GM19438 (cell line): ENCODE results near the gene POMGNT1.
"Not testable (repeated sequence)": the region's sequence is repeated elsewhere in the genome, so short reads cannot be mapped to it uniquely, and the experiment has no call there.

ENCODE experiments used
- ATAC-seq: cut with Tn5 transposase; IDR thresholded peaks from one replicate; pipeline ENCODE4 v1.9.1; 2021; ENCODE audit warnings: low read depth; ENCODE audit not compliant: unreplicated experiment

POMGNT1 gene

DNA sequence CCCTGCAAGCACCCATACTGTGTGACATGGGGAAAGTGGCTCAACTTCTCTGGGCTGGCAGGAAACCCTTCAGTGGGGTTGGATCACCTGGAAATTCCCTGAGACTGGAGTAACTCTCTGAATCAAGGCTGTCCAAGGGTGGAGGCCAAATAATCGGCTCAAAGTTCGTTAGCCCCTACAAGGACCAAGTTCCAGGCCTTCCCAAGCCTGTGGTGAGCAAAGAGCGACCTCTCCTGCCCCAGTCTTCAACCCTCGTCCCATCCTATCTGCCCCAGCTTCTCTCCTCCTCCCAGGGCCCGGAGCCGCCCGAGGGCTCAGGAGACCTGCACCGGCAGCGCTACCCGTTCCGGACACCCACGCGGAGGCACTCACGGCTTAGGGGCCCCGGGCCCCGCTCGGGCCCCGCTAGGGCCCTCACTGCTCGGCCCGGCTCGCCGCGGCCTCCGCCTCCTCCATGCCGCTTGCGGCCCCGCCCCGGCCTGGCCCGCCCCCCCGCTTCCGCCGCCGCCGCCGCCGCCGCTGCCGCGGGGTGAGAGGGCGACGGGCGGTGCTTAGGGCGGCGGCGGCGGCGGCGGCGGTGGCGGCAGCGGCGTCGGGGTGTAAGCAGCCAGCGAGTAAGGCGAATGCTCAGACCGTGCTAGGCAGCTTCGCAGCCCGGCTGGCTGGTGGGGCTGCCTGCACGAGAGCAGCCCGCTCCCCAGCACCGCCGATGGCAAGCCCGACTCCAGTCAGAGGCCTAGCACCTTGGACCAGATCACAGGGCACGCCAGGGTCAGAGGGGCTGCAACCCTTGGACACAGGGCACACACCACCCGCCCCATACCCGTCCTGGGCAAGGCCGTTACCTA, at the start of gene POMGNT1:
Gene POMGNT1 (minus strand): TSS at position 471 of the 848 bp plus-strand sequence. CDS start 613 bp downstream, outside the sequence.
- ATAC-seq = peak; percentile 81

DNA sequence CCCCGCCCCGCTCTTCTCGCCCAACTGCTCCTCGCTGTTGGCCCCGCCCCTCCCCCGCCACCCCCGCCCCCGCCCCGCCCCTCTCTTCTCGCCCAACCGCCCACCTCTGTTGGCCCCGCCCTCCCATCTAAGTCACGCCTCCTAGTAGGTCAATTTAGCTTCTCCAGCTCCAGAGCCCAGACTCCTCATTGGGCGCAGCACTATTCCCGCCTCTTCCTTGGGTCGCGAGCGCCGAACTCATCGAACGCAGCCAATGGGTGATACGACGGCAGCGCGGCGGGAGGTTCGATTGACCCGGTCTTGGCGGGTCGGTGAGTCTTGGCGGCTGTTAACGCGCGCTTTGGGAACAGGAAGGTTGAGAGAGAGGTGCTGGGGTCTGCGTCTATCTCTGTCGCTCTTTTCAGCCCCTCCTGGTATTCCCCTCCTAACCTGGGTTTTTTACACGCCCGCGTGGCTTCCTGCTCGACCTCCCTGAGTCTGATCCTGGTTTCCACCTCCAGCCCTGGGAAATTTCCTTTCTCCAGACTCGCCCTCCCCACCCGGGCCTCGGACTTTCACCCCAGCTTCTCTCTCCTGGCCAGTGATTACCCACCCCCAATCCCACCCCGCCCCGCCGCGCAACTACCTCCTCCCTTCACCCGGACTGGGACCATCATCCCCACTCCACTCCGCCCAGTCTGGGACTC, 49.3 kb upstream of the POMGNT1 start, which contains the start of gene RAD54L:
Gene RAD54L (plus strand): TSS at position 328 of the 686 bp plus-strand sequence. CDS start 643 bp downstream, outside the sequence.
- ATAC-seq = peak; percentile 89

DNA sequence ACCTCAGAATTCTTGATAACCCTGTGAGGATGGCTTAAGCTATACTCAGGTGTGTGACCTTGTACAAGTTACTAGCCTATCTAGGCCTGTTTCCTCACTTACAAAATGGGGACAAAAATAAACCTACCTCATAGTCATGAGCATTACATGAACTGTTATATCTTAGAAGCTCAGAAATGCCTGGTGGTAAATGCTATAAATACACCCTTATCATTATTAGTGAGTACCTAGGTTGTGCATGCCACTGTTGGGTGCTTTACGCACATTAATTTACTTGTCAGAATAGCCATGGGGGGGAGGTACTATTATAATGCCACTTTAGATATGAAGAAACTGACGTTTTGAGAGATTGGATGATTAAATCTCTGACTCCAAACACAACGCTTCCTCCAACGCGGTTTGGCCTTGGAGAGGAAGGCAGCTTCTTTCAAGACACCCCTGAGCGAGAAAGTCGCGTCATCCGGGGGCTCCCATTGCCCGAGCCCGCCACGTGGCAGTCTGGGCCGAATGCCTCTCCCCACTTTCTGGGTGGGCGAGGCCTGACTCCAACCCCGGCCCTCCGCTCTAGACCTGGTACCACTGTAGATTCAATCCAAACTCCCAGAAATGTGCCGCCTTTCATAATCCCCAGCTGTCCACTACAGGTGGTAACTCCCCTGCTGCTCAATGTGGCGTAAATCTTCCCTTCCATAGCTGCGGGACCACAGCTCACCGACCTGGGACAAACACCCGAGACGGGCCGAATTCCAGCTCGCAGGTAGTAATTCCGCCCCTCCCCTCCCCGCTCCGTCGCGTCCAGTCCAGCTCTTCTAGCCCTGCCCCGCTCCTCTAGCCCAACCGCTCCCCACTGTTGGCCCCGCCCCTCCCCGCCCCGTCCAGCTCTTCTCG, 48.6 kb upstream of the POMGNT1 start:
- ATAC-seq = peak; percentile 51

DNA sequence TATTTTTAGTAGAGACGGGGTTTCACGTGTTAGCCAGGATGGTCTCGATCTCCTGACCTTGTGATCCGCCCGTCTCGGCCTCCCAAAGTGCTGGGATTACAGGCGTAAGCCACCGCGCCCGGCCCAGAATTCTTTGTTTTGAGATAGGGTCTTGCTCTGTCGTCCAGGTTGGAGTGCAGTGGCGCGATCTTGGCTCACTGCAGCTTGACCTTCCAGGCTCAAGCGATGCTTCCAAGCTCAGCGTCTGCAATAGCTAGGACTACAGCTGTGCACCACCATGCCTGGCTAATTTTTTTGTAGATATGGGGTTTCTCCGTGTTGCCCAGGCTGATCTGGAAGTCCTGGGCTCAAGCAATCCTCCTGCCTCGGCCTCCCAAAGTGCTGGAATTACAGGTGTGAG, 47.9 kb upstream of the POMGNT1 start:
- not testable (repeated sequence) for ATAC-seq

DNA sequence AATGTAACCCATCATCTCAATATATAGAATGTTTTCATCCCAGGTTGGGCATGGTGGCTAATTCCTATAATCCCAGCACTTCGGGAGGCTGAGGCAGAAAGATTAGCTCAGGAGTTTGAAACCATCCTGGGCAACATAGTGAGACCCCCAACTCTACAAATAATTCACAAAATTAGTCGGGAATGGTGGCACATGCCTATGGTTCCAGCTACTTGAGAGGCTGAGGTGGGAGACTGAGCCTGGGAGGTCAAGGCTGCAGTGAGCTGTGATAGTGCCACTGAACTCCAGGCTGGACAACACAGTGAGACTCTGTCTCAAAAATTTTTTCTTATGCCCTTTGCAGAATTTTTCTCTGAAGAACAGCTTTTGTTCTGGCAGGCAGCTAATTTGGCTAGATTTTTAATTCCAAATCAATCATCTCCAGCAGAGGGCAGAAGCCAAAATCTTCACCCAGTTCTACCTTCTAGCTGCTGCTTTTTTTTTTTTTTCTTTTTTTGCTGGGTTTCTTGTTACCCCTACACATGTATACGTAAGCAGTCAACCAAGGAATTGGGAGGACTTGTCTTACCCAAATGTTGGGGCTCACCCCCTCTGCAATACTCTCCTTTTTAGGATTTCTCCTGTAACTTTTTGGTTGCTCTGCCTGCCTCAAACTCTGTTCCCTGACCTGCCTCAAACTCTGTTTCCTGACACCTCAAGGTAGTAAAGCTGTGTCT, 46.6 kb upstream of the POMGNT1 start:
- ATAC-seq = no peak

DNA sequence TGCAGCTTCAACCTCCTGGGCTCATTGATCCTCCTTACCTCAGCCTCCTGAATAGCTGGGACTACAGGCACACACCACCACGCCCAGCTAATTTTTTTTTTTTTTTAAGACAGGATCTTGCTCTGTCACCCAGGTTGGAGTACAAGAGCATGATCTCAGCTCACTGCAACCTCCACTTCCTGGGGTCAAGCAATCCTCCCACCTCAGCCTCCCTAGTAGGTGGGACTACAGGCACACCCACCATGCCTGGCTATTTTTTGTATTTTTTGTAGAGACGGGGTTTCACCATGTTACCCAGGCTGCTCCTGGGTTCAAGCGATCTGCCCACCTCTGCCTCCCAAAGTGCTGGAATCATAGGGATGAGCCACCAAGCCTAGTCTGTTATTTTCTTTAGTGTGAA, 45.6 kb upstream of the POMGNT1 start:
- ATAC-seq = not testable (repeated sequence)

DNA sequence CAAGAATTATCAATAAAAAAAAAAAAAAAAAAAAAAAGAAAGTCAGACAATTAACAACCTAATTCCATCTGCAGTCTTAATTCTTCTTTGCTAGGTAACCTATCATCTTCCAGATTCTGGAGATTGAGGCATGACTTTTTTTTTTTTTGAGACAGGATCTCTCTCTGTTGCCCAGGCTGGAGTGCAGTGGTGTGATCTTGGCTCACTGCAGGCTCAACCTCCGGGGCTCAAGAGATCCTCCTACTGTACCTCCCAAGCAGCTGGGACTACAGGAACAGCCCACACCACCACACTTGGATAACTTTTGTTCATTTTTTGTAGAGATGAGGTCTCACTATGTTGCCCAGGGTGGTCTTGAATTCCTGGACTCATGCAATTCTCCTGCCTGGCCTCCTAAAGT, 44.7 kb upstream of the POMGNT1 start:
- ATAC-seq = no peak

DNA sequence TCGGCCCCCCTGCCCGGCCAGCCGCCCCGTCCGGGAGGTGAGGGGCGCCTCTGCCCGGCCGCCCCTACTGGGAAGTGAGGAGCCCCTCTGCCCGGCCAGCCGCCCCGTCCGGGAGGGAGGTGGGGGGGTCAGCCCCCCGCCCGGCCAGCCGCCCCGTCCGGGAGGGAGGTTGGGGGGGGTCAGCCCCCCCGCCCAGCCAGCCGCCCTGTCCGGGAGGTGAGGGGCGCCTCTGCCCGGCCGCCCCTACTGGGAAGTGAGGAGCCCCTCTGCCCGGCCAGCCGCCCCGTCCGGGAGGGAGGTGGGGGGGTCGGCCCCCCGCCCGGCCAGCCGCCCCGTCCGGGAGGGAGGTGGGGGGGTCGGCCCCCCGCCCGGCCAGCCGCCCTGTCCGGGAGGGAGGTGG, 43.5 kb upstream of the POMGNT1 start:
- not testable (repeated sequence) for ATAC-seq

DNA sequence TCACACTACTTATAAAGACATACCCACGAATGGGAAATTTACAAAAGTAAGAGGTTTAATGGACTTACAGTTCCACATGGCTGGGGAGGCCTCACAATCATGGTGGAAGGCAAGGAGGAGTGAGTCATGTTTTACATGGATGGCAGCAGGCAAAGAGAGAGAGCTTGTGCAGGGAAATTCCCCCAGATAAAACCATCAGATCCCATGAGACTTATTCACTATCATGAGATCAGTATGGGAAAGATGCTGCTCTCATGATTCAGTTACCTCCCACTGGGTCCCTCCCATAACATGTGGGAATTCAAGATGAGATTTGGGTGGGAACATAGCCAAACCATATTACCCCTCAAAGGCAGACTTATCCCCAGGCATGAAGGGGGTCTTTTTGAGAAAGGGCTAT, 40.6 kb upstream of the POMGNT1 start:
- not testable (repeated sequence) for ATAC-seq

DNA sequence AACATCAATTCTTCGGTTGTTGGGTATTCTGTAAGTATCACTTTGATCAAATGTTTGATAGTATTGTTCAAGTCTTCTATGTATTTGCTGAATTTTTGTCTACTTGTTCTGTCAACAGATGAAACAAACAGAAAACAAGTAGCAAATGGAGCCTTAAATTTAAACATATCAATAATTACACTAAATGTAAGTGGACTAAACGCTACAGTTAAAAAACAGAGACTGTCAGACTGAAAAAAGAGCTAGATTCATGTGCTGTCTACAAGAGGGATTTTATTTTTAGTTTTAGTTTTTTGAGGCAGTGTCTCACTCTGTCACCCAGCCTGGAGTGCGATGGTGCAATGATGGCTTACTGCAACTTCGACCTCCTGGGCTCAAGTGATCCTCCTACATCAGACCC, 38.6 kb upstream of the POMGNT1 start:
- ATAC-seq = no peak

DNA sequence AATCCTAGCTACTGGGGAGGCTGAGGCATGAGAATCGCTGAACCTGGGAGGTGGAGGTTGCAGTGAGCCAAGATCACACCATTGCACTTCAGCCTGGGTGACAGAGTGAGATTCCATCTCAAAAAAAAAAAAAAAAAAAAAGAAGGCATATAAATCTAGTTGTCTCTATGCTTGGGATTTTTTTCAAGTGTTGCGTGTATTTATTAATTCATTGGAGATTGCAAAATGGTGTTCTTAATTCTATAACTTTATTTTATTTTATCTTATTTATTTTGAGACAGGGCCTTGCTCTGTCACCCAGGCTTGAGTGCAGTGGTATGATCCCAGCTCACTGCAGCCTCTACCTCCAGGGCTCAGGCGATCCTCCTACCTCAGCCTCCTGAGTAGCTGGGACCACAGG, 33.0 kb upstream of the POMGNT1 start:
- ATAC-seq = not testable (repeated sequence)

DNA sequence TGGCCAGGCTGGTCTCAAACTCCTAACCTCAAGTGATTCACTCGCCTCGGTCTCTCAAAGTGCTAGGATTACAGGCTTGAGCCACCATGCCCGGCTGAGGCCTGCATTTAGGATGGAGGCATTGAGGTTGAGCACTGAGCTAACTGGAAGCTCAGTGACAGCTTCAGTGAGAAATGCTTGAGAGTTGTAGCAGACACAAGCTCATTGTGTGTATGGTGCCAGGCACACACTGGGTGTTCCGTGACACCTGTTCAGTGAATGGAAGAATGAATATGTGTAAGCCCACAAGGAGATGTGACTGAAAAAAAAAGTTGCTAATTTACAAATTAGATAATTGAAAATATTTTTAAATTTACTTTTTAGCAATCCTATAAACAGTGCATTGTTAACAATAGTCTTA, 26.7 kb upstream of the POMGNT1 start:
- no peak for ATAC-seq

DNA sequence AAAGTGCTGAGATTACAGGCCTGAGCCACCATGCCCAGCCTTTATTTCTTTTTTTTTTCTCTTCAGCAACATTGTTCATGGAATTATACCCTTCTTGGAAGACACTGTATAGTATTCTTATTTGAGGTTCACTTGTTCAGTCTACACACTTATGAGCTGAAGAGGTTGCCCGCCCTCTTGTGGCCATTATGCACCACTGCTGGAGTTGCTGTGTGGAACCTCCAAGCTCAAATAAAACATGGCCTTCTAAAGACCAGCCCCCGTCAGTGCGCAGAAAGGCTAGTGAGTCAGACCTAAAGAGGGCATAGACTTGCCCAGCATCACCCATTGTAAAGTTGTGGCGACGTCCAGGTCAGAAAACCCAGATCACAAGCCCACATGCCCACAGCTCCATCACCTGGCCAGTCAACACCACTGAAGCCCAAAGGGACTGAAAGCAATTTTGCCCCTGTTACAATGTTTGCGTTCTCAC, 25.3 kb upstream of the POMGNT1 start:
- ATAC-seq = peak; percentile 80

DNA sequence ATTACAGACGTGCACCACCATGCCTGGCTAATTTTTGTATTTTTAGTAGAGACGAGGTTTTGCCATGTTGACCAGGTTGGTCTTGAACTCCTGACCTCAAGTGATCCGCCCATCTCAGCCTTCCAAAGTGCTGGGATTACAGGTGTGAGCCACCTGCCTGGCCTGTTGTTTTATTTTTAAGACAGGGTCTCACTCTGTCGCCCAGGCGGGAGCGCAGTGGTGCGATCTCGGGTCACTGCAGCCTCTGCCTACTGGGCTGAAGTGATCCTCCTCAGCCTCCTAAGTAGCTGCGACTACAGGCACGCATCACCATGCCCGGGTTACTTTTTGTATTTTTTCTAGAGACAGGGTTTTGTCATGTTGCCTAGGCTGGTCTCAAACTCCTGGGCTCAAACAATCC, 24.8 kb upstream of the POMGNT1 start:
- not testable (repeated sequence) for ATAC-seq

DNA sequence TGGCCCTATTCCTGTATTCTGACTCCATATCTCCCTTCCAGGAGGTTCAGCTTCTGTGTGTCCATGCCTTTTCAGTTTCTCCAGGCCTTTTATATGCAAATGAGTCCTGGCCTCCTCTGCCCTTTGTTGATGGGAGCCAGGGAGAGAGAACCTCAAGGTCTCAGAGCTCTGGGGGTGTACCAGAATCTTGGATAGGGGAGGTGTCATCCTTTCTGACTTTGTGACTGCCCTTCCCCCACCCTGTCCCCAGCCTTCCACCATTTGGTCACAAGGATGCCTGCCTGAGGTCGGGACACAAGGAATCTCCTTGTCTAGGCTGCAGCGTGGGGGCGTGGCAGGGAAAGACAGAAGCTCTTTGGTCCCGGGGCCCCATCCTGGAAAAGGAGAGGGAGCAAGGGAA, 23.5 kb upstream of the POMGNT1 start:
- no peak for ATAC-seq

DNA sequence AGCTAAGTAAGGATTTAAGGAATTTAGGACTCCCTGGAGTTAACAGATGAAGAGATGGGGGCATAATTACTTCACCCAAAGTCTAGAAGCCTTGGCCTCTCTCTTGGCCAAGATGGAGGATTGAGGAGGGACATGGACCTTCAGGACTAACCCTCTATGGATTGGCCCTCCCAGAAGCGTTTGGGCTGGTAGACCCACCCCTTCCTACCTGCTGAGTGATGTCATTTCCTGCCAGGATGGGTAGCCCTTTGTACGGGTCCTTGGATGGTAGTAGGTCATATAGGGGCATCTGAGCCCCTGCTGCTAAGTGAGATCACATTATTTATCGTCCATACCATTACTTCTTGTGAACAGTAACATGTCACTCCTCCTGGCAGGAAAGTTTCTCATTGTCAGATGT, 22.6 kb upstream of the POMGNT1 start:
- ATAC-seq = no peak

DNA sequence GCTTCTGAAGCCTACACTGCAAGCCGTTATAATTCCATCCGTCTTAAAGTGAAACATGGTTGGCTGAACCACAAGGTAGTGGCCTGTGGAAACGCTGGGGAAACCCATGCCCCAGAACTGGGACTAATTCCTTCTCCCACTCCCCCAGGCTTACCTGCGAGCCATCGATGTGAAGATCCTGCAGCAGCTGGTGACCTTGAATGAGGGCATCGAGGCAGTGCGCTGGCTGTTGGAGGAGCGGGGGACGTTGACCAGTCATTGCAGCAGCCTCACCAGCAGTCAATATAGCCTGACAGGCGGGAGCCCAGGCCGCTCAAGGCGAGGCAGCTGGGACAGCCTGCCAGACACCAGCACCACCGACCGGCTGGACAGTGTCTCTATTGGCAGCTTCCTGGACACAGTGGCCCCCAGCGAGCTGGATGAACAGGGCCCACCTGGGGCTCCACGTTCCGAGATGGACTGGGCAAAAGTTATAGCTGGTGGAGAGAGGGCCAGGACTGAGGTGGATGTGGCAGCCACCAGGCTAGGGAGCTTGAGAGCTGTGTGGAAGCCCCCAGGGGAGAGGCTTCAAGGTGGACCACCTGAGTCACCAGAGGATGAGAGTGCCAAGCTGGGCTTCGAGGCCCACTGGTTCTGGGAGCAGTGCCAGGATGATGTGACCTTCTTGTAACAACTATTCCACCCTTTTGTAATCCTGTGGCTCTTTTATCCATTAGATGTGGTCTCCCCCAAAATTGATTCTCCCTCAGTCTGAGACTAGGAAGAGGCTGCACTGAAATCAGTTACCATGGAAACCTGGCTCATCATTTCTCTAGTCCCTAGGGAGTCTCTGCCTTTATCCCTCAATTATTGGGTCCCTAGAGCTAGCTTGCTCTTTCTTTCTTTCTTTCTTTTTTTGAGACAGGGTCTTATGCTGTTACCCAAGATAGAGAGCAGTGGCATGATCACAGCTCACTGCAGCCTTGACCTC, 21.6 kb upstream of the POMGNT1 start:
- ATAC-seq = no peak

DNA sequence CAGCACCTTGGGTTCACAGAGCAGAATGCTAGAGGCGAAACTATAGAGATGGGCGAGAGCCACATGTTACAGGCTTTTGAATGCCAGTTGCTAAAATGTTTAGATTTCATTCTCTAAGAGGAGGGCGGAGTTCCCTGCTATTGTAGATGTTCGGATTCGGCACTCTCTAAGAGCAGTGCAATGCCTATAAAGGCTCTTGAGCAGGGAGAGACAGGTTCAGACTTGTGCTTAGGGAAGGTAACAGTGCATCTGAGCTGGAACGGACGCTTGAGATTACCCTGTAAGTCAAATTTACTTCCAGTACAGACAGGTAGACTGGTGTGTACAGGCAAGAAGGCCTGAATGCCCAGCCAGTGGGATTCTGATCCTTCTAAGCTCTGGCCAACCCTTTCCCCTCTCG, 20.2 kb upstream of the POMGNT1 start:
- ATAC-seq = no peak

DNA sequence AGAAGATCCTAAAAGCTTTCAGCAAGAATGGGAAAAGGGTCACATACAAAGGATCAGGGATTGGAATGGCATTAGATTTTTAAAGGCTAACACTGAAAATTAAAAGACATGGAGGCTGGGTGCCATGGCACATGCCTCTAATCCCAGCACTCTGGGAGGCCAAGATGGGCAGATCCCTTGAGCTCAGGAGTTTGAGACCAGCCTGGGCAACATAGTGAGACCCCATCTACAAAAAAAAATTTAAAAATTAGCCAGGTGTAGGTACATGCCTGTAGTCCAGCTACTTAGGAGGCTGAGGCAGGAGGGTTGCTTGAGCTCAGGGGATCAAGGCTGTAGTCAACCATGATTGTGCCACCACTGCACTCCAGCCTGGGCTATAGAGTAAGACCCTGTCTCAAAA, 17.3 kb upstream of the POMGNT1 start:
- no peak for ATAC-seq
